ENCODE data around the gene PPP1R26.

Gene PPP1R26

DNA sequence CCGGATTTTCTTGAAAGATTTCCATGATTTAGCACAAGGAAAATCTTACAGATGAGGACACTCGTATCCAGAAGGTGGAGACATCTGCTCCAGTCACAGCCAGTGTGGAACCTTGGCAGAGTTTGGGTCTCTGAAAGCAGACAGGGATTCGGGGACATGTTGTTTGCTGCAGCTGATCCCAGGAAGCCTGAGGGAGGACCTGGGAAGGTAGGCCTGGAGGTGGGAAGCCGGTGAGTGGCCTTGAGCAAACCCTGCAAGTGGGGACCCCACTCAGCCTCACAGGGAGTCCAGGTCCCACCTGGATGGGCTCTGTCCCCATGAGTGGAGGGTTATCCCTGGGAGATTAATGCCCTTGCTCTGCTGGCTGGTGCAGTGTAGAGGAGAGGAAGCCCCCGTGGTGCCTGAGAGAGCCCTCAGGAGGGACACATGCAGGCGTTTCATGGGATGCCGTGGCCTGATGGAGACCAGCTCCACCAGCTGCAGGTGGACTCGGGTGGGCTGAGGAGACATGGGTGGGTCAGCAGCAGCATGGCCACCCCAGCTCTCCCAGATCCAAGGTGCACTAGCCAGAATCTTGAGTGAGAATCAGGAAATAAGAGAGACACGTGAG, 28.7 kb downstream of the PPP1R26 start:
- Histone ChIP-seq H3K27me3 (ENCODE audit: insufficient read depth, low read length, poor library complexity) (no peaks in the 10 kb centered on the region), H3K4me1 (ENCODE audit: insufficient read depth, low read length) (no peaks in the 10 kb centered on the region), H2AFZ (ENCODE audit: low read depth, low read length) (no peak overlapping the region), H4K20me1 (ENCODE audit: insufficient read depth, low read length) (peaks cover 22% of the 10 kb centered on the region), H3K9me3 (ENCODE audit: insufficient read depth, low read length, severe bottlenecking) (no peaks in the 10 kb centered on the region), H3K9ac (ENCODE audit: low read depth, low read length) (no peak overlapping the region), H3K4me2 (ENCODE audit: insufficient read depth, low read length) (no peak overlapping the region), H3K4me3 (ENCODE audit: low read depth in 1 of 2, low read length in 2 of 2) (no peak overlapping the region), H3K79me2 (ENCODE audit: insufficient read depth, low read length) (no peaks in the 10 kb centered on the region), H3K36me3 (ENCODE audit: insufficient read depth, low read length) (peaks cover 19% of the 10 kb centered on the region), H3K27ac (ENCODE audit: low read length) (no peak overlapping the region)
- ATAC-seq (ENCODE audit: insufficient read depth, low read depth) (no peak), DNase-seq (no peak)
- TF ChIP-seq, protein P1, sequence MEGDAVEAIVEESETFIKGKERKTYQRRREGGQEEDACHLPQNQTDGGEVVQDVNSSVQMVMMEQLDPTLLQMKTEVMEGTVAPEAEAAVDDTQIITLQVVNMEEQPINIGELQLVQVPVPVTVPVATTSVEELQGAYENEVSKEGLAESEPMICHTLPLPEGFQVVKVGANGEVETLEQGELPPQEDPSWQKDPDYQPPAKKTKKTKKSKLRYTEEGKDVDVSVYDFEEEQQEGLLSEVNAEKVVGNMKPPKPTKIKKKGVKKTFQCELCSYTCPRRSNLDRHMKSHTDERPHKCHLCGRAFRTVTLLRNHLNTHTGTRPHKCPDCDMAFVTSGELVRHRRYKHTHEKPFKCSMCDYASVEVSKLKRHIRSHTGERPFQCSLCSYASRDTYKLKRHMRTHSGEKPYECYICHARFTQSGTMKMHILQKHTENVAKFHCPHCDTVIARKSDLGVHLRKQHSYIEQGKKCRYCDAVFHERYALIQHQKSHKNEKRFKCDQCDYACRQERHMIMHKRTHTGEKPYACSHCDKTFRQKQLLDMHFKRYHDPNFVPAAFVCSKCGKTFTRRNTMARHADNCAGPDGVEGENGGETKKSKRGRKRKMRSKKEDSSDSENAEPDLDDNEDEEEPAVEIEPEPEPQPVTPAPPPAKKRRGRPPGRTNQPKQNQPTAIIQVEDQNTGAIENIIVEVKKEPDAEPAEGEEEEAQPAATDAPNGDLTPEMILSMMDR (IDR thresholded peaks at IDR 0.05; ENCODE audit: borderline replicate concordance, extremely low read depth, low read length, poor library complexity, severe bottlenecking), result no peak
- no peak for TF ChIP-seq EZH2 (IDR thresholded peaks at IDR 0.05; ENCODE audit: borderline replicate concordance, low read depth, low read length, severe bottlenecking)

DNA sequence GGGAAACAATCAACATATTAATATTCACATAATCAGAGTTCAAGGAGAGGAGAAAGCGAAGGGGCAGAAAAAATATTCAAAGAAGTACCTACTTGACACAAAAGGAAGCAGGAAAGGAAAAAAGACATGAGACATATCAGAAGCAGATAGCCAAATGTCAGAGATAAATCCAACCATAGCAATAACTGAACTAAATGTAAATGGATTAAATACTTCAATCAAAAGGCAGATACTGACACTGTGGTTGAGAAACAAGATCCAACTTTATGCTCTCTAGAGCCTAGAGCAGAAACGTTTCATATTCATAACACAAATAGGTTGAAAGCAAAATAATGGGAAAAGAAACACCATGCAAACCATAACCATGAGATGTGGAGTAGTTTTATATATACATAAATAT, 29.9 kb downstream of the PPP1R26 start:
- Histone ChIP-seq H3K79me2 (ENCODE audit: insufficient read depth, low read length) (no peaks in the 10 kb centered on the region), H3K27ac (ENCODE audit: low read length) (no peak overlapping the region), H3K4me1 (ENCODE audit: insufficient read depth, low read length) (no peaks in the 10 kb centered on the region), H3K9ac (ENCODE audit: low read depth, low read length) (no peak overlapping the region), H3K9me3 (ENCODE audit: insufficient read depth, low read length, severe bottlenecking) (no peaks in the 10 kb centered on the region), H2AFZ (ENCODE audit: low read depth, low read length) (no peak overlapping the region), H3K4me2 (ENCODE audit: insufficient read depth, low read length) (no peak overlapping the region), H3K36me3 (ENCODE audit: insufficient read depth, low read length) (peaks cover 8% of the 10 kb centered on the region), H3K4me3 (ENCODE audit: low read depth in 1 of 2, low read length in 2 of 2) (no peak overlapping the region), H3K27me3 (ENCODE audit: insufficient read depth, low read length, poor library complexity) (no peaks in the 10 kb centered on the region), H4K20me1 (ENCODE audit: insufficient read depth, low read length) (peaks cover 10% of the 10 kb centered on the region)
- TF ChIP-seq EZH2 (IDR thresholded peaks at IDR 0.05; ENCODE audit: borderline replicate concordance, low read depth, low read length, severe bottlenecking), result no peak
- TF ChIP-seq, protein P1 (IDR thresholded peaks at IDR 0.05; ENCODE audit: borderline replicate concordance, extremely low read depth, low read length, poor library complexity, severe bottlenecking), result no peak
- DNase-seq, result no peak
- no peak for ATAC-seq (ENCODE audit: insufficient read depth, low read depth)

DNA sequence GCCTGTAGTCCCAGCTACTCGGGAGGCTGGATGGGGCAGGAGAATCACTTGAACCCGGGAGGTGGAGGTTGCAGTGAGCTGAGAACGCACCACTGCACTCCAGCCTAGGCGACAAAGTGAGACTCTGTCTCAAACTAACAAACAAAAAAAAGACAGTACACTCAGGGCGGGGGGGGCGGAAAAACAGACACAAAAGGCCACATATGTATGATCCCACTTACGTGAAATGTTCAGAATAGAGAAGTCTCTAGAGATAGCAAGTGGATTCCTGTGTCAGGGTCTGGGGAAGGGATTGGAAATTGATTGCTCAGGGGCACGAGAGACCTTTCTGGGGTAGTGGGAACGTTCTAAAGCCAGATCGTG, 32.6 kb downstream of the PPP1R26 start:
- TF ChIP-seq, protein P1 (IDR thresholded peaks at IDR 0.05; ENCODE audit: borderline replicate concordance, extremely low read depth, low read length, poor library complexity, severe bottlenecking), result no peak
- TF ChIP-seq EZH2 (IDR thresholded peaks at IDR 0.05; ENCODE audit: borderline replicate concordance, low read depth, low read length, severe bottlenecking), result no peak
- Histone ChIP-seq H3K27ac (ENCODE audit: low read length) (no peak overlapping the region), H4K20me1 (ENCODE audit: insufficient read depth, low read length) (no peaks in the 10 kb centered on the region), H3K4me3 (ENCODE audit: low read depth in 1 of 2, low read length in 2 of 2) (no peak overlapping the region), H2AFZ (ENCODE audit: low read depth, low read length) (no peak overlapping the region), H3K79me2 (ENCODE audit: insufficient read depth, low read length) (no peaks in the 10 kb centered on the region), H3K27me3 (ENCODE audit: insufficient read depth, low read length, poor library complexity) (no peaks in the 10 kb centered on the region), H3K4me2 (ENCODE audit: insufficient read depth, low read length) (no peak overlapping the region), H3K36me3 (ENCODE audit: insufficient read depth, low read length) (no peaks in the 10 kb centered on the region), H3K4me1 (ENCODE audit: insufficient read depth, low read length) (no peaks in the 10 kb centered on the region), H3K9ac (ENCODE audit: low read depth, low read length) (no peak overlapping the region), H3K9me3 (ENCODE audit: insufficient read depth, low read length, severe bottlenecking) (no peaks in the 10 kb centered on the region)
- no peak for ATAC-seq (ENCODE audit: insufficient read depth, low read depth)
- DNase-seq, result no peak

DNA sequence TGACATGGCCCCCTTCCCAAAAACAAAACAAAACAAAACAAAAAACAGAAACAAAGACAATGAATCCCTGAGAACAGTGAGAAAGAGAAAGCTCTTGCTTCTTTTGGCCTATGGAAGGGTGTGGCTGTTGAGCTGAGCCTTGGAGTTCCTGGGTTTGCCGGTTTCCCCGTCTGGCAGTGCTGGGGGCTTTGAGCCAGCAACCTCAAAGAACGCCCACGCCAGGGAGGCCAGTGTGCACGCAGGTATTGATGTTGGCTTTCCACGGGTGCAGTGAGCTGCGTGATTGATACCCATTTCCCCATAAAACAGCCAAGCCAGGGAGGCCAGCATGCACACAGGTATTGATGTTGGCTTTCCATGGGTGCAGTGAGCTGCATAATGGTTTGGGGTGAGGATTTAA, 33.3 kb downstream of the PPP1R26 start:
- no peaks in the 10 kb centered on the region for H3K27me3 ChIP-seq (ENCODE audit: insufficient read depth, low read length, poor library complexity)
- no peak for ATAC-seq (ENCODE audit: insufficient read depth, low read depth)
- no peaks in the 10 kb centered on the region for H3K79me2 ChIP-seq (ENCODE audit: insufficient read depth, low read length)
- no peak overlapping the region for H2AFZ ChIP-seq (ENCODE audit: low read depth, low read length)
- H3K4me2 ChIP-seq (ENCODE audit: insufficient read depth, low read length), result no peak overlapping the region
- no peak overlapping the region for H3K9ac ChIP-seq (ENCODE audit: low read depth, low read length)
- H3K9me3 ChIP-seq (ENCODE audit: insufficient read depth, low read length, severe bottlenecking), result no peaks in the 10 kb centered on the region
- DNase-seq, result no peak
- H4K20me1 ChIP-seq (ENCODE audit: insufficient read depth, low read length), result no peaks in the 10 kb centered on the region
- no peaks in the 10 kb centered on the region for H3K36me3 ChIP-seq (ENCODE audit: insufficient read depth, low read length)
- TF ChIP-seq, protein P1 (IDR thresholded peaks at IDR 0.05; ENCODE audit: borderline replicate concordance, extremely low read depth, low read length, poor library complexity, severe bottlenecking), result no peak
- TF ChIP-seq EZH2 (IDR thresholded peaks at IDR 0.05; ENCODE audit: borderline replicate concordance, low read depth, low read length, severe bottlenecking), result no peak
- H3K4me3 ChIP-seq (ENCODE audit: low read depth in 1 of 2, low read length in 2 of 2), result no peak overlapping the region
- H3K4me1 ChIP-seq (ENCODE audit: insufficient read depth, low read length), result no peaks in the 10 kb centered on the region
- H3K27ac ChIP-seq (ENCODE audit: low read length), result no peak overlapping the region
